Measurements from ENCODE around the gene IGFBP2. TPM values are rescaled to one million over a fixed set of nuclear protein-coding genes. Genes with fewer than 3 reads are reported as not detected.

Gene IGFBP2
- total and polyA plus RNA-seq, 9 of the 15 experiments (the other 6 are each of a cell fraction or from before 2014, with no cell fraction given): 0.93 TPM; not detected in 8

GRCh38 chr2:216700088-216700567, 66.9 kb downstream of the IGFBP2 start:
- TF ChIP-seq ZNF584 (CRISPR knock-in tag; IDR thresholded peaks at IDR 0.05; ENCODE audit: low read depth) (no peak), KDM2B (CRISPR knock-in tag; IDR thresholded peaks at IDR 0.05) (no peak), PKNOX1 (IDR thresholded peaks at IDR 0.05) (0 out of 2 replicates have a peak, but pooled peaks have one; percentile 9), MEIS2 (IDR thresholded peaks at IDR 0.05; ENCODE audit: partially characterized antibody) (peak; percentile 3), ZNF12 (CRISPR knock-in tag; IDR thresholded peaks at IDR 0.05) (no peak), KDM1A (IDR thresholded peaks at IDR 0.05) (peak; percentile 23 to 51; a peak in 1 of 4 replicates)
- Histone ChIP-seq H3K9me1 (ENCODE audit: control insufficient read depth, insufficient read depth, low read length) (no peaks in the 10 kb centered on the region), H3K9ac (ENCODE audit: insufficient read depth in 1 of 2, low read depth in 2 of 2, low read length in 2 of 2) (no peak overlapping the region), H3K4me1 (replicated peaks in 1 of 2; ENCODE audit: control insufficient read depth in 2 of 2, insufficient read depth in 2 of 2, low read length in 2 of 2) (no peaks in the 10 kb centered on the region; a peak in 3 of 5 replicates), H4K20me1 (replicated peaks; ENCODE audit: control insufficient read depth, insufficient read depth, low read length) (no peaks in the 10 kb centered on the region), H3K27ac (ENCODE audit: extremely low read depth, low read depth, low read length) (no peak overlapping the region), H3K4me2 (ENCODE audit: insufficient read depth, low read length) (no peak overlapping the region), H3K79me2 (ENCODE audit: control insufficient read depth, insufficient read depth, low read length) (no peaks in the 10 kb centered on the region), H3K36me3 (ENCODE audit: control insufficient read depth, insufficient read depth, low read length) (no peaks in the 10 kb centered on the region), H3K9me3 (replicated peaks; ENCODE audit: control insufficient read depth, insufficient read depth, low read depth, low read length) (no peaks in the 10 kb centered on the region), H3K4me3 (no peak overlapping the region), H2AFZ (ENCODE audit: low read depth, low read length) (no peak overlapping the region), H3K27me3 (ENCODE audit: control insufficient read depth in 2 of 2, insufficient read depth in 2 of 2, low read length in 2 of 2) (no peaks in the 10 kb centered on the region; a peak in 1 of 5 replicates)
- POLR2A ChIA-PET: interaction anchor here (1.1 kb wide), 1 partner anchor 93 kb away, joined by 3 read pairs; no protein-coding TSS in a partner anchor
- intact Hi-C loops (cut with micrococcal nuclease): no loop called here
- WGBS (ENCODE audit: insufficient coverage, low coverage, missing lambda C conversion rate): 4% methylated on average over 7 of the region's 7 CpGs
- DNase-seq (ENCODE audit: extremely low read depth in 1 of 4, low spot score in 3 of 4) (no peak), FAIRE-seq (no peak), ATAC-seq (no peak)
- in situ Hi-C loops (cut with MboI): no loop called here
- CTCF ChIA-PET (ENCODE audit: low intra/inter-chr PET ratio): no interaction called here
- no TSS peak for BruUV-seq (replicated peaks)
